ENCODE data around the gene STEAP1B. TPM values are rescaled to one million over a fixed set of nuclear protein-coding genes. Genes with fewer than 3 reads are reported as not detected.

Gene STEAP1B
- total RNA-seq, 1 donor from 2014 or later, result 0.17 TPM

DNA sequence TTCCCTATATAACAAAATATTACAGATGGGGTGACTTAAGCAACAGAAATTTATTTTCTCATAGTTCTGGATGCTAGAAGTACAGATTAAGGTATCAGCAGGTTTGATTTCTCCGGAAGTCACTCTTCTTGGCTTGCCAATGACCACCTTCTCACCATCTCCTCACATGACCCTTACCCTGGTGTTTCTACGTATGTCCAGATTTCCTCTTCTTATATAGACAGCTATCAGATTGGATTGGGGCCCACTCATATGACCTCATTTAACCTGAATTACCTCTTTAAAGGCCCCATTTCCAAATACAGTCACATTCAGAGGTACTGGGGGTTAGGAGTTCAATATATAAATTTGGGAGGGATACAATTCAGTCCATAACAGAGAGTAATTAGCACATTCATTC, 126.1 kb downstream of the STEAP1B start:
- DNase-seq (ENCODE audit: low read depth), result no peak

DNA sequence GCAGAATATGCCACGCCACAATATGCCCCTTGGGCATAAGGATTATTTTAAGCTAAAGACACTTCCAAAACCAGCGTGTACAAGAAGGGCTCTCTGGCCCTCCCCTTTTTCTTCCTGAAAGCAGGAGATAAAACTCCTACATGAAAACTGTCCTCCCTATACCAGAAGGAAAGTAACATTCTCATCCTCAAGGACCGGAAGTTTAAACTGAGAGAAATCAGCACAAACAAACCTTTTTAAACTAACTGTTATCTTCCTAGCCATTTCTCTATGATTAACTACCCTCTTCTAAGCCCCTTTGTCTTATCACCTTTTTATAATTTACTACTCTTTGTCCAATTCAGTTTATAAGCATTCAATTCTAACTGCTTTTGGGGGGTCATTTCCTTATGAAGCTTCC, 126.6 kb downstream of the STEAP1B start:
- TF ChIP-seq, protein P1, sequence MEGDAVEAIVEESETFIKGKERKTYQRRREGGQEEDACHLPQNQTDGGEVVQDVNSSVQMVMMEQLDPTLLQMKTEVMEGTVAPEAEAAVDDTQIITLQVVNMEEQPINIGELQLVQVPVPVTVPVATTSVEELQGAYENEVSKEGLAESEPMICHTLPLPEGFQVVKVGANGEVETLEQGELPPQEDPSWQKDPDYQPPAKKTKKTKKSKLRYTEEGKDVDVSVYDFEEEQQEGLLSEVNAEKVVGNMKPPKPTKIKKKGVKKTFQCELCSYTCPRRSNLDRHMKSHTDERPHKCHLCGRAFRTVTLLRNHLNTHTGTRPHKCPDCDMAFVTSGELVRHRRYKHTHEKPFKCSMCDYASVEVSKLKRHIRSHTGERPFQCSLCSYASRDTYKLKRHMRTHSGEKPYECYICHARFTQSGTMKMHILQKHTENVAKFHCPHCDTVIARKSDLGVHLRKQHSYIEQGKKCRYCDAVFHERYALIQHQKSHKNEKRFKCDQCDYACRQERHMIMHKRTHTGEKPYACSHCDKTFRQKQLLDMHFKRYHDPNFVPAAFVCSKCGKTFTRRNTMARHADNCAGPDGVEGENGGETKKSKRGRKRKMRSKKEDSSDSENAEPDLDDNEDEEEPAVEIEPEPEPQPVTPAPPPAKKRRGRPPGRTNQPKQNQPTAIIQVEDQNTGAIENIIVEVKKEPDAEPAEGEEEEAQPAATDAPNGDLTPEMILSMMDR (conservative IDR thresholded peaks at IDR 0.05; ENCODE audit: low read depth, low read length), result no peak
- H3K4me3 ChIP-seq (ENCODE audit: low read depth, low read length), result no peak overlapping the region
- DNase-seq (ENCODE audit: low read depth), result no peak

More for the DNA sequence above, 126.1 kb downstream of the STEAP1B start:
- H3K4me3 ChIP-seq (ENCODE audit: low read depth, low read length), result no peak overlapping the region
- TF ChIP-seq, protein P1 (conservative IDR thresholded peaks at IDR 0.05; ENCODE audit: low read depth, low read length), result no peak

DNA sequence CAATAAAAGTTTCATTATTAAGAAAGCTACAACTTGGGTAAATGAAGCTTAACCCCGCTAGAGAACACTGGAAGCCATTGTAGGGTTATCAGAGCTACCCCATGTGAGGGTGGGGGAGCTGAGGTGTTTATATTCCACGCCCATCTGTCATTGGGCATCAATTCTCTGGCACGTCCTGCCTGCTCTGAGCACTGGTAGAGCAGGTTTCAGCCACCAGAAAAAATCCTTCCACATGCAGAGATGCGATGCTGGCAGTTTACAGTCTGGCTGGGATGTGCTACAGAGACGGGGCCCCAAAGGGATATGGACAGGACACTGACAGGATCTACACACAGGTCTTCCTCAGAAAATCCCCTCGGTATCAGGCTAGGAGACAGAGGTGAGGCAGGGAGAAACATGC, 127.1 kb downstream of the STEAP1B start:
- no peak for DNase-seq (ENCODE audit: low read depth)
- no peak overlapping the region for H3K4me3 ChIP-seq (ENCODE audit: low read depth, low read length)
- TF ChIP-seq, protein P1 (conservative IDR thresholded peaks at IDR 0.05; ENCODE audit: low read depth, low read length), result no peak

DNA sequence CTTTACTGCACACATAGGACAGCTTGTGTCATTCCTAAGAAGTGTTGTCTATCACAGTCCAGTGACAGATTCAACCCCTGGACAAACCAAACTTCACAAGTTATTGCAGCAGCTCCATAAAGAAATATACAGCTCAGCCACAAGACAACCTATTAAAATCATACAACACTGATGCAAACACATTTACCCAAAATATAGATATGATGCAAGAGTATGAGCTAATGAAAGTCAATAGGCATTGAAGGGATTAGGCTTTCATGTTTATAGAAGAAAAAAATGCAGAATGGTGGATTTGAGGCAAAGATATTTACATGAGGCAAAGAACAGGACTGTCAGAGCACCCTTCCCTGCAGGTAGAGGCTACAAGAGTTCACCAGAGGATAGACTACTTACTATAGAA, 128.1 kb downstream of the STEAP1B start:
- TF ChIP-seq, protein P1 (conservative IDR thresholded peaks at IDR 0.05; ENCODE audit: low read depth, low read length), result no peak
- no peak overlapping the region for H3K4me3 ChIP-seq (ENCODE audit: low read depth, low read length)

More for the DNA sequence above, 128.1 kb downstream of the STEAP1B start:
- DNase-seq (ENCODE audit: low read depth), result no peak

Other genes starting within 250 kb of the STEAP1B start
- gene RAPGEF5, start 143.0 kb downstream of the STEAP1B start, total RNA-seq, result 2.3 and 8.3 TPM in 2 replicates
- gene IL6, start 227.0 kb upstream of the STEAP1B start, total RNA-seq, result 22.4 and 40.4 TPM in 2 replicates

All from epithelial cell of proximal tubule (primary cell).